Measurements from ENCODE around the gene KRTAP3-1. TPM values are rescaled to one million over a fixed set of nuclear protein-coding genes. Genes with fewer than 3 reads are reported as not detected.

The KRTAP3-1 gene
- total RNA-seq, 2 experiments from 2014 or later: not detected

DNA sequence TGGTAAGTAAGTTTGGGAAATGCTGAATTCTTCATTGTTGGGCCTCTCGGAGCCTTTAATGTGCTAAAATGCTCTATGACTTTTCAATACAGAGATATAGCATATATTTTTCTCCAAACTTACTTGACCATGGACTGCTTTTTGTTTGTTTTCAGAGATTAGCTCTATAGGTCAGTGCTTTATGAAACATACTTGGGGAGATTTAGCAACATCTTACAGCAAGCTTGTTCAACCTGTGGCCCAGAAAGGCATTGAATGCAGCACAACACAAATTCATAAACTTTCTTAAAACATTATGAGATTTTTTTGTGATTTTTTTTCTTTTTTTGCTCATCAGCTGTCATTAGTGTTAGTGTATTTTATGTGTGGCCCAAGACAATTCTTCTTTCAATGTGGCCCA lies 1.0 kb upstream of the KRTAP3-1 start:
- intact Hi-C loops (cut with micrococcal nuclease; ENCODE audit: unreplicated experiment): no loop called here
- H3K79me2 ChIP-seq (ENCODE audit: insufficient read depth, low read depth, low read length): no peaks in the 10 kb centered on the region
- BruUV-seq (replicated peaks): no TSS peak
- no peaks in the 10 kb centered on the region for H3K9me2 ChIP-seq (ENCODE audit: insufficient read depth, low read length)
- ChIA-PET CTCF (ENCODE audit: unreplicated experiment) (no interaction called here), POLR2A (no interaction called here)
- no peak overlapping the region for H3K4me2 ChIP-seq (ENCODE audit: low read length)
- H3K4me3 ChIP-seq (ENCODE audit: low read depth, low read length, poor library complexity, severe bottlenecking): no peak overlapping the region
- no peak for TF ChIP-seq EZH2phosphoT487 (IDR thresholded peaks at IDR 0.05; ENCODE audit: borderline replicate concordance, low read depth, low read length)
- TF ChIP-seq, protein P1, sequence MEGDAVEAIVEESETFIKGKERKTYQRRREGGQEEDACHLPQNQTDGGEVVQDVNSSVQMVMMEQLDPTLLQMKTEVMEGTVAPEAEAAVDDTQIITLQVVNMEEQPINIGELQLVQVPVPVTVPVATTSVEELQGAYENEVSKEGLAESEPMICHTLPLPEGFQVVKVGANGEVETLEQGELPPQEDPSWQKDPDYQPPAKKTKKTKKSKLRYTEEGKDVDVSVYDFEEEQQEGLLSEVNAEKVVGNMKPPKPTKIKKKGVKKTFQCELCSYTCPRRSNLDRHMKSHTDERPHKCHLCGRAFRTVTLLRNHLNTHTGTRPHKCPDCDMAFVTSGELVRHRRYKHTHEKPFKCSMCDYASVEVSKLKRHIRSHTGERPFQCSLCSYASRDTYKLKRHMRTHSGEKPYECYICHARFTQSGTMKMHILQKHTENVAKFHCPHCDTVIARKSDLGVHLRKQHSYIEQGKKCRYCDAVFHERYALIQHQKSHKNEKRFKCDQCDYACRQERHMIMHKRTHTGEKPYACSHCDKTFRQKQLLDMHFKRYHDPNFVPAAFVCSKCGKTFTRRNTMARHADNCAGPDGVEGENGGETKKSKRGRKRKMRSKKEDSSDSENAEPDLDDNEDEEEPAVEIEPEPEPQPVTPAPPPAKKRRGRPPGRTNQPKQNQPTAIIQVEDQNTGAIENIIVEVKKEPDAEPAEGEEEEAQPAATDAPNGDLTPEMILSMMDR (conservative IDR thresholded peaks at IDR 0.05; ENCODE audit: low read length): no peak
- H2AFZ ChIP-seq (ENCODE audit: low read length): no peak overlapping the region
- no peaks in the 10 kb centered on the region for H3K4me1 ChIP-seq (ENCODE audit: insufficient read depth, low read length, poor library complexity, severe bottlenecking)
- no peak overlapping the region for H3K27ac ChIP-seq (ENCODE audit: low read depth, low read length, poor library complexity, severe bottlenecking)
- no peak for DNase-seq (ENCODE audit: low spot score)
- H3K9me3 ChIP-seq (ENCODE audit: low read length): no peaks in the 10 kb centered on the region
- no peaks in the 10 kb centered on the region for H4K20me1 ChIP-seq (ENCODE audit: insufficient read depth, low read length)
- no peaks in the 10 kb centered on the region for H3K36me3 ChIP-seq (ENCODE audit: insufficient read depth, low read length)

DNA sequence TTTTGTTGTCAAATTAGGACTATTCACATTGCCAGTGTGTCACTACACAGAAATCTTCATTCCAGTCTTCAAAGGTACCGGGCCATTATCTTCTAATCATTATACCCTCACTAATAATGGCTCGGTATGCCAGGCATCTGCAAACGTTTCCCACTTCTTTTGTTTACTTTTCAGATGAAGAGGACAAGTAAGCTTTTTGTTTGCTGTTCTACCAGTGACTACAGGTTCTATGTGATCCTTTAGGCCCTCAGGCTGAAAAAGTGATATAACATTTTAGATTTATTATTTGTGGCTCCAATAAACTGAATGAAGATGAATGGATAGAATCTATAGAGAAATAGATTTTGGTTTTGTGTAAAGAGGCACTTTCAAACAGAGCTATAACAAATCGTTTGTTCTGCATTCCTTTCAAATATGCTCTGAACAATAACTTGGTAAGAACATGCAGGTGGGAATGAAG lies 403 bp upstream of the KRTAP3-1 start:
- Histone ChIP-seq H3K27ac (ENCODE audit: low read depth, low read length, poor library complexity, severe bottlenecking) (no peak overlapping the region), H3K9me2 (ENCODE audit: insufficient read depth, low read length) (no peaks in the 10 kb centered on the region), H3K4me1 (ENCODE audit: insufficient read depth, low read length, poor library complexity, severe bottlenecking) (no peaks in the 10 kb centered on the region), H4K20me1 (ENCODE audit: insufficient read depth, low read length) (no peaks in the 10 kb centered on the region), H2AFZ (ENCODE audit: low read length) (no peak overlapping the region), H3K4me3 (ENCODE audit: low read depth, low read length, poor library complexity, severe bottlenecking) (no peak overlapping the region), H3K9me3 (ENCODE audit: low read length) (no peaks in the 10 kb centered on the region), H3K36me3 (ENCODE audit: insufficient read depth, low read length) (no peaks in the 10 kb centered on the region), H3K79me2 (ENCODE audit: insufficient read depth, low read depth, low read length) (no peaks in the 10 kb centered on the region), H3K4me2 (ENCODE audit: low read length) (no peak overlapping the region)
- no peak for TF ChIP-seq EZH2phosphoT487 (IDR thresholded peaks at IDR 0.05; ENCODE audit: borderline replicate concordance, low read depth, low read length)
- TF ChIP-seq, protein P1 (conservative IDR thresholded peaks at IDR 0.05; ENCODE audit: low read length): no peak
- CTCF ChIA-PET (ENCODE audit: unreplicated experiment): no interaction called here
- intact Hi-C loops (cut with micrococcal nuclease; ENCODE audit: unreplicated experiment): no loop called here
- POLR2A ChIA-PET: no interaction called here
- no peak for DNase-seq (ENCODE audit: low spot score)
- BruUV-seq (replicated peaks): no TSS peak

DNA sequence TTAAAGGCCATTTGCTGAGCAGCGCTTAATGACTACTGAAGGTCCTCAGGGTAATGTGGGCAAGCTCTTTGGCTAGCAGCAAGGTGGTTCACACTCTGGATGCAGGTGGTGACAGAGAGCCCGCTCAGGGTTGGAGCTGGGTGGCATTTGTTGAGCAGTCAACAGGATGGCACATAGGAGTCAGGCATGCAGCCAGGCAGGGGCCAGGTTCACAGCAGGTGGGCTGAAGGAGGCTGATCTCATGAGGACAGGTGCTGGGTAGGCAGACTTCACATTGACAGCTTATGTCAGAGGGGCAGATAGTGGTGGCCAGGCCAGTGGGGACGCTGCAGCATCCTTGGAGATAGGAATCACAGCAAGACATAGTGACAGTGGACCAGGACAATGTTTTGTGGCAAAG lies 4.5 kb downstream of the KRTAP3-1 start:
- DNase-seq (ENCODE audit: low spot score): no peak
- H3K27ac ChIP-seq (ENCODE audit: low read depth, low read length, poor library complexity, severe bottlenecking): no peak overlapping the region
- no peaks in the 10 kb centered on the region for H4K20me1 ChIP-seq (ENCODE audit: insufficient read depth, low read length)
- H3K4me2 ChIP-seq (ENCODE audit: low read length): no peak overlapping the region
- no peaks in the 10 kb centered on the region for H3K9me3 ChIP-seq (ENCODE audit: low read length)
- H3K4me1 ChIP-seq (ENCODE audit: insufficient read depth, low read length, poor library complexity, severe bottlenecking): no peaks in the 10 kb centered on the region
- TF ChIP-seq, protein P1 (conservative IDR thresholded peaks at IDR 0.05; ENCODE audit: low read length): no peak
- no peak for TF ChIP-seq EZH2phosphoT487 (IDR thresholded peaks at IDR 0.05; ENCODE audit: borderline replicate concordance, low read depth, low read length)
- H2AFZ ChIP-seq (ENCODE audit: low read length): no peak overlapping the region
- H3K36me3 ChIP-seq (ENCODE audit: insufficient read depth, low read length): no peaks in the 10 kb centered on the region
- BruUV-seq (replicated peaks): no TSS peak
- CTCF ChIA-PET (ENCODE audit: unreplicated experiment): no interaction called here
- H3K9me2 ChIP-seq (ENCODE audit: insufficient read depth, low read length): no peaks in the 10 kb centered on the region
- POLR2A ChIA-PET: no interaction called here
- no peak overlapping the region for H3K4me3 ChIP-seq (ENCODE audit: low read depth, low read length, poor library complexity, severe bottlenecking)
- intact Hi-C loops (cut with micrococcal nuclease; ENCODE audit: unreplicated experiment): no loop called here
- no peaks in the 10 kb centered on the region for H3K79me2 ChIP-seq (ENCODE audit: insufficient read depth, low read depth, low read length)

Data from OCI-LY7 (cell line).